Choroid plexus epithelial cell (primary cell): ENCODE measurements around the gene CRIP3.
A peak's percentile ranks its signal among the peaks of the same experiment; 100 is the strongest.

ENCODE experiments used
- DNase-seq: peaks from one replicate; pipeline ENCODE4 v3.0.0-alpha.2; 2010; ENCODE audit warnings: low read depth
- H3K4me3 ChIP-seq: 2 replicates; pipeline ENCODE4 v1.5.1; 2011; ENCODE audit warnings: low read depth, mild to moderate bottlenecking, control low read depth, low read length, moderate library complexity
- CTCF ChIP-seq: conservative IDR thresholded peaks from 2 replicates; pipeline ENCODE4 v1.5.1; 2011; ENCODE audit warnings: low read depth, mild to moderate bottlenecking, control low read depth, inconsistent platforms, low read length, moderate library complexity

Gene CRIP3

GRCh38 chr6:43273707-43274106, 34.9 kb downstream of the CRIP3 start:
- no peak for DNase-seq
- H3K4me3 ChIP-seq = no peak overlapping the region
- TF ChIP-seq CTCF = no peak

GRCh38 chr6:43271944-43272343, 36.7 kb downstream of the CRIP3 start:
- no peak for TF ChIP-seq CTCF
- no peak overlapping the region for H3K4me3 ChIP-seq
- DNase-seq = no peak

GRCh38 chr6:43271103-43271815, 37.4 kb downstream of the CRIP3 start:
- no peak for TF ChIP-seq CTCF
- H3K4me3 ChIP-seq = no peak overlapping the region
- DNase-seq = no peak

- TF ChIP-seq CTCF = no peak
- no peak for DNase-seq
- peak overlapping the region; percentile 29 for H3K4me3 ChIP-seq
Observed at GRCh38 chr6:43269273-43270007, 39.2 kb downstream of the CRIP3 start.

GRCh38 chr6:43268782-43269272, 39.8 kb downstream of the CRIP3 start:
- TF ChIP-seq CTCF = no peak
- H3K4me3 ChIP-seq = no peak overlapping the region
- DNase-seq = no peak

GRCh38 chr6:43268355-43268700, 40.3 kb downstream of the CRIP3 start:
- no peak overlapping the region for H3K4me3 ChIP-seq
- DNase-seq = no peak
- TF ChIP-seq CTCF = no peak
